Breast epithelium (tissue), 3 donors: ENCODE results near the gene TUBB4B.

ENCODE experiments used
- CTCF ChIP-seq, 3 donors: fragments of 450-650 bp; IDR thresholded peaks; one replicate each; pipeline ENCODE4 v1.5.1; 2016 to 2017; ENCODE audit warnings: antibody characterized with exemption in 3 of 3, mild to moderate bottlenecking in 3 of 3, moderate library complexity in 3 of 3
- POLR2A ChIP-seq: fragments of 450-650 bp; IDR thresholded peaks from one replicate; pipeline ENCODE4 v1.6.1; 2016; ENCODE audit warnings: antibody characterized with exemption, mild to moderate bottlenecking, moderate library complexity
- POLR2AphosphoS5 ChIP-seq, 3 donors: sonication (generic); formaldehyde crosslinking; IDR thresholded peaks; one replicate each; pipeline ENCODE4 v1.6.1; 2017; ENCODE audit warnings: antibody characterized with exemption in 3 of 3

- TF ChIP-seq POLR2AphosphoS5 (IDR thresholded peaks at IDR 0.05): no peak
- no peak for TF ChIP-seq CTCF (IDR thresholded peaks at IDR 0.05)
- no peak for TF ChIP-seq POLR2A
Measured at GRCh38 chr9:137265496-137266161, 24.5 kb downstream of the TUBB4B start.
